ENCODE measurements around the gene CABP1. TPM values are rescaled to one million over a fixed set of nuclear protein-coding genes. Genes with fewer than 3 reads are reported as not detected.
"Not testable (repeated sequence)": the region's sequence is repeated elsewhere in the genome, so short reads cannot be mapped to it uniquely, and the experiment has no call there.

The CABP1 gene
- total and polyA plus RNA-seq, 4 donors = 0.13 to 0.63 (median 0.48) TPM

- H3K4me1 ChIP-seq (ENCODE audit: control insufficient read depth in 5 of 5, insufficient read depth in 5 of 5, low read length in 5 of 5) = peaks cover 0 to 8% (median 2%) of the 10 kb centered on the region in 5 donors
- DNase-seq (peak in 1 of 3 donors; percentile 34), ATAC-seq (ENCODE audit: insufficient read depth, low FRiP score) (no peak)
- no peak overlapping the region for H3K9ac ChIP-seq (ENCODE audit: insufficient read depth in 1 of 2, low read length in 2 of 2)
- H3K9me3 ChIP-seq (ENCODE audit: control insufficient read depth in 4 of 4, insufficient read depth in 3 of 4, low read length in 3 of 4) = no peaks in the 10 kb centered on the region
- no peaks in the 10 kb centered on the region for H3K36me3 ChIP-seq (ENCODE audit: control insufficient read depth in 4 of 4, insufficient read depth in 4 of 4, low read length in 4 of 4)
- no peak overlapping the region for H3K4me3 ChIP-seq
- TF ChIP-seq CTCF (IDR thresholded peaks at IDR 0.05; ENCODE audit: control extremely low read depth, extremely low read depth) = no peak
- no peaks in the 10 kb centered on the region for H3K27me3 ChIP-seq (ENCODE audit: control insufficient read depth in 3 of 3, insufficient read depth in 3 of 3, low read length in 2 of 3)
- no peak overlapping the region for H3K27ac ChIP-seq (ENCODE audit: low read depth in 1 of 2, low read length in 1 of 2)
- WGBS, 2 donors = 85 to 90% methylated on average over 34 of the region's 34 CpGs
Observed at GRCh38 chr12:120666571-120667390, 26.4 kb downstream of the CABP1 start.

GRCh38 chr12:120668091-120668867, 27.9 kb downstream of the CABP1 start:
- Histone ChIP-seq H3K4me1 (ENCODE audit: control insufficient read depth in 5 of 5, insufficient read depth in 5 of 5, low read length in 5 of 5) (peaks cover 0 to 8% (median 2%) of the 10 kb centered on the region in 5 donors), H3K27ac (ENCODE audit: low read depth in 1 of 2, low read length in 1 of 2) (no peak overlapping the region), H3K27me3 (ENCODE audit: control insufficient read depth in 3 of 3, insufficient read depth in 3 of 3, low read length in 2 of 3) (no peaks in the 10 kb centered on the region), H3K9me3 (ENCODE audit: control insufficient read depth in 4 of 4, insufficient read depth in 3 of 4, low read length in 3 of 4) (no peaks in the 10 kb centered on the region), H3K9ac (ENCODE audit: insufficient read depth in 1 of 2, low read length in 2 of 2) (no peak overlapping the region), H3K4me3 (no peak overlapping the region), H3K36me3 (ENCODE audit: control insufficient read depth in 4 of 4, insufficient read depth in 4 of 4, low read length in 4 of 4) (no peaks in the 10 kb centered on the region)
- ATAC-seq (ENCODE audit: insufficient read depth, low FRiP score) (no peak), DNase-seq (no peak)
- 88 to 90% methylated on average over 20 of the region's 20 CpGs for whole genome bisulfite sequencing, 2 donors
- TF ChIP-seq CTCF (IDR thresholded peaks at IDR 0.05; ENCODE audit: control extremely low read depth, extremely low read depth) = no peak

- Histone ChIP-seq H3K27ac (ENCODE audit: low read depth in 1 of 2, low read length in 1 of 2) (no peak overlapping the region), H3K36me3 (ENCODE audit: control insufficient read depth in 4 of 4, insufficient read depth in 4 of 4, low read length in 4 of 4) (no peaks in the 10 kb centered on the region), H3K4me3 (no peak overlapping the region), H3K9ac (ENCODE audit: insufficient read depth in 1 of 2, low read length in 2 of 2) (peak overlapping the region; percentile 4 to 32), H3K9me3 (ENCODE audit: control insufficient read depth in 4 of 4, insufficient read depth in 3 of 4, low read length in 3 of 4) (no peaks in the 10 kb centered on the region), H3K27me3 (ENCODE audit: control insufficient read depth in 3 of 3, insufficient read depth in 3 of 3, low read length in 2 of 3) (no peaks in the 10 kb centered on the region), H3K4me1 (ENCODE audit: control insufficient read depth in 5 of 5, insufficient read depth in 5 of 5, low read length in 5 of 5) (peaks cover 0 to 8% (median 2%) of the 10 kb centered on the region in 5 donors)
- WGBS, 2 donors = 67 to 72% methylated on average over 19 of the region's 19 CpGs
- no peak for TF ChIP-seq CTCF (IDR thresholded peaks at IDR 0.05; ENCODE audit: control extremely low read depth, extremely low read depth)
- ATAC-seq (ENCODE audit: insufficient read depth, low FRiP score) = no peak
- peak; percentile 60 to 80 (median 72) for DNase-seq
Observed at GRCh38 chr12:120668868-120669840, 28.7 kb downstream of the CABP1 start.

GRCh38 chr12:120670237-120670636, 29.8 kb downstream of the CABP1 start:
- H3K4me3 ChIP-seq; DNase-seq; H3K9ac ChIP-seq (ENCODE audit: insufficient read depth in 1 of 2, low read length in 2 of 2); H3K36me3 ChIP-seq (ENCODE audit: control insufficient read depth in 4 of 4, insufficient read depth in 4 of 4, low read length in 4 of 4); H3K4me1 ChIP-seq (ENCODE audit: control insufficient read depth in 5 of 5, insufficient read depth in 5 of 5, low read length in 5 of 5); H3K9me3 ChIP-seq (ENCODE audit: control insufficient read depth in 4 of 4, insufficient read depth in 3 of 4, low read length in 3 of 4); ATAC-seq (ENCODE audit: insufficient read depth, low FRiP score); H3K27ac ChIP-seq (ENCODE audit: low read depth in 1 of 2, low read length in 1 of 2); H3K27me3 ChIP-seq (ENCODE audit: control insufficient read depth in 3 of 3, insufficient read depth in 3 of 3, low read length in 2 of 3): not testable (repeated sequence)
- WGBS, 2 donors = 94 to 96% methylated on average over 6 of the region's 6 CpGs

Data from lung (tissue), 12 donors.